ENCODE data around the gene HSBP1L1.

The HSBP1L1 gene

GRCh38 chr18:79937103-79937860 lies 27.2 kb upstream of the HSBP1L1 start:
- TF ChIP-seq SUZ12 (IDR thresholded peaks at IDR 0.05; ENCODE audit: extremely low read depth, insufficient read depth, insufficient read length) = no peak
- TF ChIP-seq YY1 (IDR thresholded peaks at IDR 0.05; ENCODE audit: insufficient read depth, insufficient read length) = no peak
- TF ChIP-seq ZNF274 (IDR thresholded peaks at IDR 0.05; ENCODE audit: low read depth, low read length) = no peak
- no peaks in the 10 kb centered on the region for H3K27me3 ChIP-seq (ENCODE audit: insufficient read depth, insufficient read length)
- H3K4me3 ChIP-seq (ENCODE audit: insufficient read length, low read depth) = no peak overlapping the region
- no peak for DNase-seq (ENCODE audit: low read depth, low spot score)
- no peak overlapping the region for H3K9ac ChIP-seq (ENCODE audit: insufficient read length, low read depth)
- peaks cover 2% of the 10 kb centered on the region for H3K4me1 ChIP-seq (ENCODE audit: insufficient read depth, insufficient read length)
- H3K36me3 ChIP-seq (ENCODE audit: insufficient read depth, insufficient read length, low read length) = peaks cover 28% of the 10 kb centered on the region
- H3K9me3 ChIP-seq (ENCODE audit: insufficient read depth, low read length) = peaks cover 13% of the 10 kb centered on the region

DNA sequence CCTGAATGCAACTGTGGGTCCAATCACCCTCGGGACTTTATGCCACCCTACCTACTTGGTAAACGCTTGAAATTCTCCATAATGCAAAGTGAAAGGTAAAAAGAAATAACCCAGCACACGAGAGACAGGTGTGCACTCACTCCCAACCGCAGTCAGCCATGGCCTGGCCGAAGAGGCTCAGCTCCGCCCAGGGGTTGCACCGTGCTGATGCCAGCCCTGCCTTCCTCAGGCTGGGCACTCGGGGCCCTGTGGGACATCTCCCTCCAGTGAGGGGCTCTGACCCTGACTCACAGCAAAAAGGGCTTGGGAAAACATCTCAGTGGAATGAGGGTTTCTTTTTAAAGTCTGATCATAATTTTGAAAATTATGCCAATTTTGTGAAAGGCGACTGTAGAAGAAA lies 26.2 kb upstream of the HSBP1L1 start:
- H3K36me3 ChIP-seq (ENCODE audit: insufficient read depth, insufficient read length, low read length) = peaks cover 36% of the 10 kb centered on the region
- H3K27me3 ChIP-seq (ENCODE audit: insufficient read depth, insufficient read length) = no peaks in the 10 kb centered on the region
- TF ChIP-seq YY1 (IDR thresholded peaks at IDR 0.05; ENCODE audit: insufficient read depth, insufficient read length) (no peak), SUZ12 (IDR thresholded peaks at IDR 0.05; ENCODE audit: extremely low read depth, insufficient read depth, insufficient read length) (no peak), ZNF274 (IDR thresholded peaks at IDR 0.05; ENCODE audit: low read depth, low read length) (no peak)

DNA sequence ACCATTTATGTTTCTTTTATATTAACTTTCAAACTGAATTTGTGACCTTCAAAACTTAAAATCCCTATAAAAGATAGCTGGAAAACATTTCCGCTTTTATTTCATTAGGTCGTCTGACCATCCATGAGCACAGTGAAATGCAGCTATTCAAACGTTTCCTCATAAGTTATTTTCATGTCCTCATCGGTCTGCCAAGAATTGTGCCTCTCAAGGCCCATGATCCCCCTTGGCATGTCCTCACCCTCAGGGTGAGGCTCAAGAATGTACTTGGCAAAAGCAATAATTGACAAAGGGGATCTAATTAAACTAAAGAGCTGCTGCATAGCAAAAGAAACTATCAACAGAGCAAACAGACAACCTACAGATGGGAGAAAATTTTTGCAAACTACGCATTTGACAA lies 25.3 kb upstream of the HSBP1L1 start:
- no peak for TF ChIP-seq YY1 (IDR thresholded peaks at IDR 0.05; ENCODE audit: insufficient read depth, insufficient read length)
- TF ChIP-seq SUZ12 (IDR thresholded peaks at IDR 0.05; ENCODE audit: extremely low read depth, insufficient read depth, insufficient read length) = no peak
- TF ChIP-seq ZNF274 (IDR thresholded peaks at IDR 0.05; ENCODE audit: low read depth, low read length) = no peak
- H3K27me3 ChIP-seq (ENCODE audit: insufficient read depth, insufficient read length) = no peaks in the 10 kb centered on the region
- DNase-seq (ENCODE audit: low read depth, low spot score) = no peak
- H3K4me1 ChIP-seq (ENCODE audit: insufficient read depth, insufficient read length) = peaks cover 6% of the 10 kb centered on the region
- H3K9me3 ChIP-seq (ENCODE audit: insufficient read depth, low read length) = no peaks in the 10 kb centered on the region
- H3K36me3 ChIP-seq (ENCODE audit: insufficient read depth, insufficient read length, low read length) = peaks cover 39% of the 10 kb centered on the region
- no peak overlapping the region for H3K9ac ChIP-seq (ENCODE audit: insufficient read length, low read depth)
- H3K4me3 ChIP-seq (ENCODE audit: insufficient read length, low read depth) = no peak overlapping the region

More for the DNA sequence above, 26.2 kb upstream of the HSBP1L1 start:
- Histone ChIP-seq H3K9ac (ENCODE audit: insufficient read length, low read depth) (no peak overlapping the region), H3K4me3 (ENCODE audit: insufficient read length, low read depth) (no peak overlapping the region), H3K4me1 (ENCODE audit: insufficient read depth, insufficient read length) (peaks cover 2% of the 10 kb centered on the region), H3K9me3 (ENCODE audit: insufficient read depth, low read length) (peaks cover 4% of the 10 kb centered on the region)
- DNase-seq (ENCODE audit: low read depth, low spot score) = no peak

DNA sequence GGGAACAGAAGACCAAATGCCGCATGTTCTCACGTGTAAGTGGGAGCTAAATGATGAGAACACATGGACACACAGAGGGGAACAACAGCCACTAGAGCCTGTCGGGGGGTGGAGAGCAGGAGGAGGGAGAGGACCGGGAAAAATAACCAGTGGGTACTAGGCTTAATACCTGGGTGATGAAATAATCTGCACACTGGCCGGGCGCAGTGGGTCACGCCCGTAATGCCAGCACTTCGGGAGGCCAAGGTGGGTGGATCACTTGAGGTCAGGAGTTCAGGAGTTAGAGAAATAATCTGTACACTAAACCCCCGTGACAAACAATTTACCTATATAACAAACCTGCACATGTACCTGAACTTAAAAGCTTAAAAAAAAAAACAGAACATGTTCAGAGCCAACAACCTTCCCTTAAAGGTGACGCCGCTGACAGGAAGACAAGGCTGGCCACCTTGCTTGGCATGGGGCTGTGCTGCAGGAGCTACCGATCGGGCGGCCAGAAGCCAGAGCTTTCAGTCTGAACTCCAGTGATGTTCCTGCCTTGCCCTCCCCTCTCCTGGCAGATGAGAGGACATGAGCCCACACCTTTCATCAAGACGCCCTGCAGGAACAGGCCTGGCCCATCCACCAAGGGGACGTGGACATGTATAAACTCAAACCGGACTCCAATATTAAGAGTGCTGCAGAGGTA lies 24.2 kb upstream of the HSBP1L1 start:
- Histone ChIP-seq H3K9ac (ENCODE audit: insufficient read length, low read depth) (no peak overlapping the region), H3K4me3 (ENCODE audit: insufficient read length, low read depth) (no peak overlapping the region), H3K4me1 (ENCODE audit: insufficient read depth, insufficient read length) (peaks cover 13% of the 10 kb centered on the region), H3K36me3 (ENCODE audit: insufficient read depth, insufficient read length, low read length) (peaks cover 36% of the 10 kb centered on the region), H3K27me3 (ENCODE audit: insufficient read depth, insufficient read length) (no peaks in the 10 kb centered on the region), H3K9me3 (ENCODE audit: insufficient read depth, low read length) (no peaks in the 10 kb centered on the region)
- no peak for TF ChIP-seq ZNF274 (IDR thresholded peaks at IDR 0.05; ENCODE audit: low read depth, low read length)
- TF ChIP-seq SUZ12 (IDR thresholded peaks at IDR 0.05; ENCODE audit: extremely low read depth, insufficient read depth, insufficient read length) = no peak
- DNase-seq (ENCODE audit: low read depth, low spot score) = no peak

DNA sequence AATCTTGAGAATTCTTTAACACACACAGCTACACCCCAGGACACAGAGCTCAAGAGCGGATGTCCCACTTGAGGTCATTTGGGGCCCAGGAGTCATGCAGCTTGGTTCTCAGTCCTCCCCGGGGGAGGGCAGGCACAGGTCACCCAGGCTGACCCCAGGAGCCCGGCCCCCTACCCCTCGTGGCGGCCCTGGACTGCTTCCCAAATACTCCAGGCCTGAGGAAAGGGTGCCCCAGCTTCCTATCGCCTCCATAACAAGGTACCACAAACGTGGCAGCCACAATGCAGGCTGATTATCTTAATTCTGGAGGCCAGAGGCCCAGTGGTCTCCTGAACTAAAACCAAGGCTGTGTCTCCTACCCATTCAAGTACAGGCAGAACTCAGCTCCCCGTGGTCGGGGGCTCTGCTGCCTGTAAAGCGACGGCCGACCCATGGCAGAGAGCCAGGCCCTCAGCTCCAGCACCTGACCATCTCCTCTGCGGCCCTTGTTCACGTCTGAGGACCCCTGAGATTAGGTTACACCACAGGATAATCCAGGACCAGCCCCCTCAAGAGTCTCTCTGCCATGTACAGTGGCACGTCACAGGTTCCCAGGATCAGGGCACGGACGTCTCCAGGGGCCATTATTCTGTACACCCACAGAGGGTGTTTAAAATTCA lies 23.5 kb upstream of the HSBP1L1 start:
- Histone ChIP-seq H3K27me3 (ENCODE audit: insufficient read depth, insufficient read length) (no peaks in the 10 kb centered on the region), H3K4me1 (ENCODE audit: insufficient read depth, insufficient read length) (peaks cover 20% of the 10 kb centered on the region), H3K9me3 (ENCODE audit: insufficient read depth, low read length) (no peaks in the 10 kb centered on the region), H3K9ac (ENCODE audit: insufficient read length, low read depth) (no peak overlapping the region), H3K36me3 (ENCODE audit: insufficient read depth, insufficient read length, low read length) (peaks cover 31% of the 10 kb centered on the region), H3K4me3 (ENCODE audit: insufficient read length, low read depth) (no peak overlapping the region)
- no peak for TF ChIP-seq ZNF274 (IDR thresholded peaks at IDR 0.05; ENCODE audit: low read depth, low read length)
- no peak for TF ChIP-seq YY1 (IDR thresholded peaks at IDR 0.05; ENCODE audit: insufficient read depth, insufficient read length)
- no peak for TF ChIP-seq SUZ12 (IDR thresholded peaks at IDR 0.05; ENCODE audit: extremely low read depth, insufficient read depth, insufficient read length)
- no peak for DNase-seq (ENCODE audit: low read depth, low spot score)

DNA sequence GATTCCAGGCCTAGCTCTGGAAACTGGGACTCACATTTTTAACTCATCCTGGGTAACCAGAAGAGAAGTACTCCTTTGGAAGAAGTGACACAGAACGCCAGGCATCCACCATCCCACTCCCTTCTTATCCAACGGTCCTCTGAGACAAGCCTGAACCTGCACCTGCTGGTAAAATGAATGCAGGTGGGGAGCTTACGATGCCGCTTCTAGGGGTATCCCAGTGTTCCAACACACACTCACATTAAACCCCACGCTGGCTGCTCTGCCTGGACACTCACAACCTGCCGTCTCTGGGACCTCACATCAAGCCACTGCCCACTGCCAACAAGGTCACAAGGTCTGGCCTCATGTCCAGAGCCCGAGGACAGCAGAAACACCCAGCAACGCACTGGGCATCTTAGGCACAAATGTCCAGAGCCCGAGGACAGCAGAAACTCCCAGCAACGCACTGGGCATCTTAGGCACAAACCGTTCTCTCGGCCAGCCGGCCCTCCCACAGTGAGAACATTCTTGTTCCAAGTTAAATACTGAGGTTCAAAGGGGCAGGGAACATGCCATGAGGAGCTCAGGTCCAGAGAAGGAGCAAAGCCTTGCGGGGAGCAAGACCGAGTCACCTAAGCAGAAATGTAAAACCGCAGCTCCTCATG lies 22.8 kb upstream of the HSBP1L1 start:
- H3K27me3 ChIP-seq (ENCODE audit: insufficient read depth, insufficient read length) = no peaks in the 10 kb centered on the region
- DNase-seq (ENCODE audit: low read depth, low spot score) = no peak
- no peak overlapping the region for H3K4me3 ChIP-seq (ENCODE audit: insufficient read length, low read depth)
- H3K9me3 ChIP-seq (ENCODE audit: insufficient read depth, low read length) = no peaks in the 10 kb centered on the region
- TF ChIP-seq YY1 (IDR thresholded peaks at IDR 0.05; ENCODE audit: insufficient read depth, insufficient read length) = no peak
- TF ChIP-seq SUZ12 (IDR thresholded peaks at IDR 0.05; ENCODE audit: extremely low read depth, insufficient read depth, insufficient read length) = no peak
- TF ChIP-seq ZNF274 (IDR thresholded peaks at IDR 0.05; ENCODE audit: low read depth, low read length) = no peak
- H3K36me3 ChIP-seq (ENCODE audit: insufficient read depth, insufficient read length, low read length) = peaks cover 31% of the 10 kb centered on the region
- peaks cover 20% of the 10 kb centered on the region for H3K4me1 ChIP-seq (ENCODE audit: insufficient read depth, insufficient read length)
- no peak overlapping the region for H3K9ac ChIP-seq (ENCODE audit: insufficient read length, low read depth)

Measured in NT2/D1 (cell line).